ENCODE results near the gene LCN10.

LCN10 gene

GRCh38 chr9:136724772-136725171 is 18.0 kb downstream of the LCN10 start:
- H4K20me1 ChIP-seq (ENCODE audit: insufficient read depth, low read length) = peaks cover 62% of the 10 kb centered on the region

GRCh38 chr9:136723989-136724388 is 18.8 kb downstream of the LCN10 start:
- Histone ChIP-seq H3K27ac (ENCODE audit: low read length) (no peak overlapping the region), H3K27me3 (ENCODE audit: low read depth, low read length) (no peaks in the 10 kb centered on the region), H3K4me3 (ENCODE audit: low read length) (no peak overlapping the region), H3K9me3 (ENCODE audit: insufficient read depth, low read length) (no peaks in the 10 kb centered on the region), H3K9ac (ENCODE audit: low read length) (no peak overlapping the region), H3K79me2 (ENCODE audit: low read length) (peaks cover 35% of the 10 kb centered on the region), H3K4me2 (ENCODE audit: low read length) (no peak overlapping the region), H4K20me1 (ENCODE audit: insufficient read depth, low read length) (peaks cover 62% of the 10 kb centered on the region), H2AFZ (ENCODE audit: low read depth, low read length) (no peak overlapping the region), H3K36me3 (replicated peaks; ENCODE audit: low read depth, low read length) (peaks cover 37% of the 10 kb centered on the region), H3K4me1 (ENCODE audit: low read length) (peaks cover 17% of the 10 kb centered on the region)
- TF ChIP-seq EZH2phosphoT487 (IDR thresholded peaks at IDR 0.05; ENCODE audit: low read depth) = no peak

More at GRCh38 chr9:136724772-136725171, 18.0 kb downstream of the LCN10 start:
- Histone ChIP-seq H3K4me1 (ENCODE audit: low read length) (peaks cover 18% of the 10 kb centered on the region), H3K9me3 (ENCODE audit: insufficient read depth, low read length) (no peaks in the 10 kb centered on the region), H3K4me3 (ENCODE audit: low read length) (no peak overlapping the region), H3K79me2 (ENCODE audit: low read length) (peaks cover 43% of the 10 kb centered on the region), H3K27ac (ENCODE audit: low read length) (no peak overlapping the region), H3K9ac (ENCODE audit: low read length) (no peak overlapping the region), H3K27me3 (ENCODE audit: low read depth, low read length) (no peaks in the 10 kb centered on the region), H3K36me3 (replicated peaks; ENCODE audit: low read depth, low read length) (peaks cover 37% of the 10 kb centered on the region), H3K4me2 (ENCODE audit: low read length) (no peak overlapping the region), H2AFZ (ENCODE audit: low read depth, low read length) (no peak overlapping the region)
- TF ChIP-seq EZH2phosphoT487 (IDR thresholded peaks at IDR 0.05; ENCODE audit: low read depth) = no peak
- TF ChIP-seq CTCF (IDR thresholded peaks at IDR 0.05; ENCODE audit: low read depth, low read length) = no peak

- H3K9ac ChIP-seq (ENCODE audit: low read length) = no peak overlapping the region
- H3K79me2 ChIP-seq (ENCODE audit: low read length) = peaks cover 30% of the 10 kb centered on the region
- H2AFZ ChIP-seq (ENCODE audit: low read depth, low read length) = no peak overlapping the region
- H3K27me3 ChIP-seq (ENCODE audit: low read depth, low read length) = no peaks in the 10 kb centered on the region
- H3K4me1 ChIP-seq (ENCODE audit: low read length) = peaks cover 17% of the 10 kb centered on the region
- H3K36me3 ChIP-seq (replicated peaks; ENCODE audit: low read depth, low read length) = peaks cover 37% of the 10 kb centered on the region
- TF ChIP-seq CTCF (IDR thresholded peaks at IDR 0.05; ENCODE audit: low read depth, low read length) = no peak
- no peak overlapping the region for H3K4me2 ChIP-seq (ENCODE audit: low read length)
- no peak overlapping the region for H3K27ac ChIP-seq (ENCODE audit: low read length)
- H3K4me3 ChIP-seq (ENCODE audit: low read length) = no peak overlapping the region
- H4K20me1 ChIP-seq (ENCODE audit: insufficient read depth, low read length) = peaks cover 62% of the 10 kb centered on the region
- no peaks in the 10 kb centered on the region for H3K9me3 ChIP-seq (ENCODE audit: insufficient read depth, low read length)
Measured at GRCh38 chr9:136723362-136723976, 19.3 kb downstream of the LCN10 start.

GRCh38 chr9:136722969-136723356 is 19.8 kb downstream of the LCN10 start:
- H3K27ac ChIP-seq (ENCODE audit: low read length) = no peak overlapping the region
- H3K36me3 ChIP-seq (replicated peaks; ENCODE audit: low read depth, low read length) = peaks cover 37% of the 10 kb centered on the region

More at GRCh38 chr9:136722969-136723356, 19.8 kb downstream of the LCN10 start:
- peaks cover 17% of the 10 kb centered on the region for H3K4me1 ChIP-seq (ENCODE audit: low read length)
- no peak overlapping the region for H3K4me2 ChIP-seq (ENCODE audit: low read length)
- no peaks in the 10 kb centered on the region for H3K27me3 ChIP-seq (ENCODE audit: low read depth, low read length)
- peaks cover 27% of the 10 kb centered on the region for H3K79me2 ChIP-seq (ENCODE audit: low read length)
- no peak overlapping the region for H3K9ac ChIP-seq (ENCODE audit: low read length)
- no peak for TF ChIP-seq EZH2phosphoT487 (IDR thresholded peaks at IDR 0.05; ENCODE audit: low read depth)
- TF ChIP-seq CTCF (IDR thresholded peaks at IDR 0.05; ENCODE audit: low read depth, low read length) = no peak
- no peak overlapping the region for H2AFZ ChIP-seq (ENCODE audit: low read depth, low read length)
- H4K20me1 ChIP-seq (ENCODE audit: insufficient read depth, low read length) = peaks cover 62% of the 10 kb centered on the region
- H3K4me3 ChIP-seq (ENCODE audit: low read length) = no peak overlapping the region
- no peaks in the 10 kb centered on the region for H3K9me3 ChIP-seq (ENCODE audit: insufficient read depth, low read length)

All from OCI-LY3 (cell line).